Choroid plexus epithelial cell (primary cell): ENCODE data around the gene LMO2.

Source experiments
- DNase-seq: peaks from one replicate; pipeline ENCODE4 v3.0.0-alpha.2; 2010; ENCODE audit warnings: low read depth
- H3K4me3 ChIP-seq: 2 replicates; pipeline ENCODE4 v1.5.1; 2011; ENCODE audit warnings: low read depth, mild to moderate bottlenecking, control low read depth, low read length, moderate library complexity
- CTCF ChIP-seq: conservative IDR thresholded peaks from 2 replicates; pipeline ENCODE4 v1.5.1; 2011; ENCODE audit warnings: low read depth, mild to moderate bottlenecking, control low read depth, inconsistent platforms, low read length, moderate library complexity

The LMO2 gene

GRCh38 chr11:33897761-33898375 is 6.0 kb upstream of the LMO2 start:
- no peak for DNase-seq
- TF ChIP-seq CTCF, result no peak
- no peak overlapping the region for H3K4me3 ChIP-seq

GRCh38 chr11:33896911-33897310 is 5.0 kb upstream of the LMO2 start:
- no peak overlapping the region for H3K4me3 ChIP-seq
- no peak for TF ChIP-seq CTCF
- no peak for DNase-seq

GRCh38 chr11:33895752-33896137 is 3.9 kb upstream of the LMO2 start:
- H3K4me3 ChIP-seq, result no peak overlapping the region
- DNase-seq, result peak; percentile 38
- no peak for TF ChIP-seq CTCF

- no peak overlapping the region for H3K4me3 ChIP-seq
- no peak for TF ChIP-seq CTCF
- no peak for DNase-seq
These were observed 2.5 kb upstream of the LMO2 start for GRCh38 chr11:33894398-33894746.

- H3K4me3 ChIP-seq, result no peak overlapping the region
- DNase-seq, result peak; percentile 8
These were observed 2.0 kb upstream of the LMO2 start for GRCh38 chr11:33893711-33894397.

GRCh38 chr11:33892906-33893594 is 1.2 kb upstream of the LMO2 start:
- H3K4me3 ChIP-seq, result no peak overlapping the region
- TF ChIP-seq CTCF, result no peak
- no peak for DNase-seq

More at GRCh38 chr11:33893711-33894397, 2.0 kb upstream of the LMO2 start:
- TF ChIP-seq CTCF, result no peak

GRCh38 chr11:33889821-33890378 is 2.0 kb downstream of the LMO2 start:
- TF ChIP-seq CTCF, result no peak
- H3K4me3 ChIP-seq, result no peak overlapping the region
- no peak for DNase-seq
